Liver (tissue), 9 donors: ENCODE measurements around the gene ASF1B. TPM values are rescaled to one million over a fixed set of nuclear protein-coding genes. Genes with fewer than 3 reads are reported as not detected.
A peak's percentile ranks its signal among the peaks of the same experiment; 100 is the strongest.

Experiments
- DNase-seq: peaks from one replicate; pipeline ENCODE4 v3.0.0-alpha.2; 2017; ENCODE audit warnings: low spot score
- H3K27ac ChIP-seq, 2 donors: one replicate each; pipeline ENCODE4 v1.7.0; 2013; ENCODE audit warnings: inconsistent platforms in 2 of 2, low read length in 2 of 2, control low read depth in 1 of 2, low read depth in 1 of 2, mild to moderate bottlenecking in 1 of 2
- H3K27me3 ChIP-seq, 4 donors: one replicate each; pipeline versions ENCODE4 v1.6.1 to v1.7.0; 2013; ENCODE audit warnings: low read length in 3 of 4, inconsistent platforms in 1 of 4, mild to moderate bottlenecking in 1 of 4, moderate library complexity in 1 of 4; ENCODE audit not compliant: control insufficient read depth in 4 of 4, insufficient read depth in 4 of 4
- H3K36me3 ChIP-seq, 4 donors: one replicate each; pipeline versions ENCODE4 v1.6.1 to v1.7.0; 2013; ENCODE audit warnings: low read length in 3 of 4, mild to moderate bottlenecking in 3 of 4, low read depth in 1 of 4, moderate library complexity in 1 of 4; ENCODE audit not compliant: control insufficient read depth in 4 of 4, insufficient read depth in 3 of 4
- H3K4me1 ChIP-seq, 4 donors: one replicate each; pipeline versions ENCODE4 v1.6.1 to v1.7.0; 2013; ENCODE audit warnings: low read length in 3 of 4, mild to moderate bottlenecking in 3 of 4, moderate library complexity in 1 of 4; ENCODE audit not compliant: control insufficient read depth in 4 of 4, insufficient read depth in 4 of 4
- H3K4me3 ChIP-seq, 3 donors: one replicate each; pipeline versions ENCODE4 v1.6.1 to v1.7.0; 2013; ENCODE audit warnings: low read length in 3 of 3, control low read depth in 1 of 3, low read depth in 1 of 3, mild to moderate bottlenecking in 1 of 3
- H3K9ac ChIP-seq, 2 donors: one replicate each; pipeline ENCODE4 v1.7.0; 2013; ENCODE audit warnings: low read length in 2 of 2, mild to moderate bottlenecking in 2 of 2, moderate library complexity in 2 of 2, control low read depth in 1 of 2, low read depth in 1 of 2
- H3K9me3 ChIP-seq, 4 donors: one replicate each; pipeline versions ENCODE4 v1.6.1 to v1.7.0; 2013; ENCODE audit warnings: low read length in 3 of 4; ENCODE audit not compliant: control insufficient read depth in 4 of 4
- ATF3 ChIP-seq: IDR thresholded peaks from 2 replicates; pipeline ENCODE4 v1.6.1; 2016; ENCODE audit warnings: antibody characterized with exemption
- CTCF ChIP-seq: fragments of 150-350 bp; IDR thresholded peaks from 2 replicates; pipeline ENCODE4 v1.5.1; 2017; ENCODE audit warnings: improper control_type of control experiment, low read depth, low read length; ENCODE audit not compliant: missing input control
- EGR1 ChIP-seq, 2 donors: IDR thresholded peaks; 2 replicates each; pipeline ENCODE4 v1.6.1; 2016 to 2018; ENCODE audit warnings: antibody characterized with exemption in 2 of 2, low read depth in 2 of 2
- FOXA1 ChIP-seq: IDR thresholded peaks from 2 replicates; pipeline ENCODE4 v1.6.1; 2016; ENCODE audit warnings: antibody characterized with exemption
- FOXA2 ChIP-seq: IDR thresholded peaks from 2 replicates; pipeline ENCODE4 v1.6.1; 2016; ENCODE audit warnings: antibody characterized with exemption
- GABPA ChIP-seq, 2 donors: IDR thresholded peaks in 1 of 2; conservative IDR thresholded peaks in 1 of 2; 2 replicates each; pipeline ENCODE4 v1.6.1; 2016; ENCODE audit warnings: antibody characterized with exemption in 2 of 2, mild to moderate bottlenecking in 1 of 2, moderate library complexity in 1 of 2
- HNF4A ChIP-seq, 2 donors: conservative IDR thresholded peaks; 2 replicates each; pipeline ENCODE4 v1.6.1; 2016; ENCODE audit warnings: antibody characterized with exemption in 2 of 2, mild to moderate bottlenecking in 2 of 2
- HNF4G ChIP-seq: IDR thresholded peaks from 2 replicates; pipeline ENCODE4 v1.6.1; 2016; ENCODE audit warnings: antibody characterized with exemption
- JUND ChIP-seq, 2 donors: IDR thresholded peaks; 2 replicates each; pipeline ENCODE4 v1.6.1; 2016; ENCODE audit warnings: antibody characterized with exemption in 2 of 2
- MAX ChIP-seq: IDR thresholded peaks from 2 replicates; pipeline ENCODE4 v1.6.1; 2016; ENCODE audit warnings: antibody characterized with exemption
- NR2F2 ChIP-seq: IDR thresholded peaks from 2 replicates; pipeline ENCODE4 v1.6.1; 2016; ENCODE audit warnings: antibody characterized with exemption
- RAD21 ChIP-seq, 2 donors: IDR thresholded peaks; 2 replicates each; pipeline ENCODE4 v1.6.1; 2016; ENCODE audit warnings: antibody characterized with exemption in 2 of 2, mild to moderate bottlenecking in 2 of 2
- REST ChIP-seq: IDR thresholded peaks from 2 replicates; pipeline ENCODE4 v1.6.1; 2016; ENCODE audit warnings: antibody characterized with exemption, mild to moderate bottlenecking
- RXRA ChIP-seq, 2 donors: IDR thresholded peaks; 2 replicates each; pipeline ENCODE4 v1.6.1; 2017 to 2018; ENCODE audit warnings: antibody characterized with exemption in 2 of 2, mild to moderate bottlenecking in 1 of 2
- SP1 ChIP-seq: IDR thresholded peaks from 2 replicates; pipeline ENCODE4 v1.6.1; 2018; ENCODE audit warnings: antibody characterized with exemption, mild to moderate bottlenecking
- TAF1 ChIP-seq: conservative IDR thresholded peaks from 2 replicates; pipeline ENCODE4 v1.6.1; 2016; ENCODE audit warnings: antibody characterized with exemption, mild to moderate bottlenecking
- YY1 ChIP-seq: IDR thresholded peaks from 2 replicates; pipeline ENCODE4 v1.6.1; 2016; ENCODE audit warnings: antibody characterized with exemption, mild to moderate bottlenecking
- WGBS: extraction: QIAGEN DNeasy Blood & Tissue Kit; methylation state at CpG from one replicate; pipeline ENCODE4 v1.1.7; 2013; 5-methylcytosine and 5-hydroxymethylcytosine counted together
- polyA plus RNA-seq, 2 donors: library from polyadenylated mRNA; stranded (reverse) in 1 of 2; unstranded in 1 of 2; fragments of 200-250 nt in 1 of 2; fragments of >200 nt in 1 of 2; fragmentation: Nextera tagmentation in 1 of 2; extraction: Ambion mirVana in 1 of 2; gene quantifications; one replicate each; pipeline versions ENCODE4 v1.2.1 to v1.2.3, GENCODE V29; 2013 to 2015
- total RNA-seq, 2 donors: library from RNA; depleted of rRNA; stranded (reverse); fragments of >200 nt; gene quantifications; one replicate each; pipeline ENCODE4 v1.2.3, GENCODE V29; 2014
- TF ChIP-seq, protein P1 (sequence below): IDR thresholded peaks from 2 replicates; pipeline ENCODE4 v1.6.1; 2016; ENCODE audit warnings: antibody characterized with exemption
- donor health status: healthy.
- donor health status: healthy.
- donor health status: healthy.
- donor health status: healthy.
- donor health status: healthy.

The ASF1B gene
- total and polyA plus RNA-seq, 4 donors = 0.25 to 20.5 (median 1.6) TPM

DNA sequence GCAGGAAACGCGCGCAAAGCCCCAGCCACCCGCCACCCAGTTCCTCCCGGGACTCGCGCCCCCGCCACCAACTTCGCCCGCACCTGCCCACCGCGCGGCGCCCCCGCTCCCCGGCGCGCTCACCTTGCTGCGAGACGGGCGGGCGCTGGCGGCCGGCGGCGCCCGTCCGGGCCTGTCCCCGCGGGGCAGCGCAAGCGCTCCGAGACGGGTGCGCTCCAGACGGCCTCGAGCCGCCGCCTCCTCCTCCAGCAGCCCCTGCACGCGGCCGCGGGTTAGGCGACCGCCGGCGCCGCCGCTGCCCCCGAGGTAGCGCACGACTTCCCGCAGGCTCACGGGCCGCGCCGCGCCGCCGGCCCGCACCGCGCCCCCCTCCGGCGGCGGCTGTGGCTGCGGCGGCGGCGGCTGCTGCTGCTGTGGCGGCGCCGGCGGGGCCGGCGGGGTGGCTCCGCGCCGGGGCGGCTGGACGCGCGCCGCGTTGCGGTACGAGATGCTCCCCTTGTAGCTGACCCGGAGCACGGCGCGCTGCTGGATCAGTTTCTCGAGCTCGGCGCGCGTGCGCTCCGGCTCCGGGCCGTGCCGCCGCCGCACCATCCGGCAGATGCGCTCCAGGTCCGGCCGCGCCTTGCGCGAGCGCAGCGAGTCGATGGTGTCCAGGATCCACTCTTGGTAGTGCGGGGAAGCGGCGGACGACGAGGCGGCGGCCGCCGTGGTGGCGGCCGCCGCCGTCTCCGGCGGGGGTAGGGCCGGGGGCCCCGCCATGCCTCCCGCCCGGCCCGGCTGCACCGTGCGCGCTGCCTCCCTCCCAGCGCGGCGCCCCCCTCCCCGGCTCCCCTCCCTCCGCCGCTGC lies 46.5 kb downstream of the ASF1B start:
- H3K4me3 ChIP-seq = peak overlapping the region in 2 of 3 donors; percentile 55 to 89
- no peak overlapping the region for H3K9ac ChIP-seq
- DNase-seq = peak; percentile 52
- peaks cover 0 to 5% (median 3%) of the 10 kb centered on the region in 4 donors for H3K9me3 ChIP-seq
- WGBS = 2% methylated on average over 140 of the region's 142 CpGs
- peaks cover 7 to 21% (median 11%) of the 10 kb centered on the region in 4 donors for H3K4me1 ChIP-seq
- H3K36me3 ChIP-seq = peaks cover 0 to 1% (median 0%) of the 10 kb centered on the region in 4 donors
- H3K27ac ChIP-seq = peak overlapping the region in 1 of 2 donors; percentile 46
- no peaks in the 10 kb centered on the region for H3K27me3 ChIP-seq
- TF ChIP-seq REST (no peak), EGR1 (IDR thresholded peaks at IDR 0.05; ENCODE audit: low read depth in 2 of 2) (no peak), JUND (IDR thresholded peaks at IDR 0.05) (no peak), GABPA (IDR thresholded peaks at IDR 0.05 in 1 of 2, conservative IDR thresholded peaks at IDR 0.05 in 1 of 2) (no peak), YY1 (no peak), FOXA1 (no peak), MAX (no peak), TAF1 (no peak), ATF3 (no peak), NR2F2 (no peak), HNF4G (no peak), CTCF (no peak), SP1 (no peak), RXRA (IDR thresholded peaks at IDR 0.05) (no peak), FOXA2 (no peak), RAD21 (IDR thresholded peaks at IDR 0.05) (no peak), HNF4A (conservative IDR thresholded peaks at IDR 0.05) (no peak)
- TF ChIP-seq, protein P1, sequence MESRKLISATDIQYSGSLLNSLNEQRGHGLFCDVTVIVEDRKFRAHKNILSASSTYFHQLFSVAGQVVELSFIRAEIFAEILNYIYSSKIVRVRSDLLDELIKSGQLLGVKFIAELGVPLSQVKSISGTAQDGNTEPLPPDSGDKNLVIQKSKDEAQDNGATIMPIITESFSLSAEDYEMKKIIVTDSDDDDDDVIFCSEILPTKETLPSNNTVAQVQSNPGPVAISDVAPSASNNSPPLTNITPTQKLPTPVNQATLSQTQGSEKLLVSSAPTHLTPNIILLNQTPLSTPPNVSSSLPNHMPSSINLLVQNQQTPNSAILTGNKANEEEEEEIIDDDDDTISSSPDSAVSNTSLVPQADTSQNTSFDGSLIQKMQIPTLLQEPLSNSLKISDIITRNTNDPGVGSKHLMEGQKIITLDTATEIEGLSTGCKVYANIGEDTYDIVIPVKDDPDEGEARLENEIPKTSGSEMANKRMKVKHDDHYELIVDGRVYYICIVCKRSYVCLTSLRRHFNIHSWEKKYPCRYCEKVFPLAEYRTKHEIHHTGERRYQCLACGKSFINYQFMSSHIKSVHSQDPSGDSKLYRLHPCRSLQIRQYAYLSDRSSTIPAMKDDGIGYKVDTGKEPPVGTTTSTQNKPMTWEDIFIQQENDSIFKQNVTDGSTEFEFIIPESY = no peak
